ENCODE data around the gene ARID1B.

The ARID1B gene

DNA sequence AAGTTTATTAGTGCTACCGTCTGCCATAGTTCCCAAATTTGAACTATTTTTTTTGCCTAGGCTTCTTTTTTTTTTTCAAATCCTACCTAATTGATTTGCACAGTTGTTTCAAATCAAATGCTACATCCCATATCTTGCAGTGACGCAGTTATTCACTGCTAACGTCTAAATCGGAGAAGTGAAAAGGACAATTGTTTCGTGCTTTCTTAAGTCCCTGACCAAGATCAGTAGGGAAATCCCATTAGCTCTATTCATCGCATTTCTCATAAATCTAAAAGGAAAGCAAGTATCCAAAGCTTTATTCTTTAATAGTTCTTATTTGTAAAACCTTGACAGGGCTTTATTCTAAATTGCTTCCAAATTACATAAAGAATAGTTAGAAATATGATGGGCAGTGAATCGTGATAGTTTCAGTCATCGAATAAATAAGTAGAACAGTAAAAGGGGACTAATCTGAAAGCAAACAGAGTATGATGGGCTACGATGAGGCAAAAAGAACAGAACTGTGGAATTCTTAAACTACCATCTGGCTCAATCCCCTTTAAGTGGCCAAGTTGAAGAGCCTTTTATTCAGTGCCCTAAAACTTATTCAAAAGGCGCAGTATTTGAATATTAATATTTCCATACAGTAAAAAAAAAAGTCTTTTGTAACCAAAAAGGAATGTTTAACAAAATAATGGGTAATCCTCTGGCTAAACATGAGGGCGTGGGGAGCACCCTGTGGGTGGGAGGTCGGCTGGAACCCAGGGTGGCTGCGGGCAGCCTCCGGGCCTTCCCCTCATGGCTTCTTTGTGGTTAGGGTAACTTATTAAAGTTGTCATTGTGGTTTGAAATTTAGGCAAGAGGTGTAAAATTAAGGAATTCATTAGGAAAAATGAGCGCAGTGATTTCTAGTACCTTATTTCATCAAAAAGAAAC is 3.0 kb upstream of the ARID1B start:
- H3K4me3 ChIP-seq (ENCODE audit: low read depth, low read length): no peak overlapping the region

DNA sequence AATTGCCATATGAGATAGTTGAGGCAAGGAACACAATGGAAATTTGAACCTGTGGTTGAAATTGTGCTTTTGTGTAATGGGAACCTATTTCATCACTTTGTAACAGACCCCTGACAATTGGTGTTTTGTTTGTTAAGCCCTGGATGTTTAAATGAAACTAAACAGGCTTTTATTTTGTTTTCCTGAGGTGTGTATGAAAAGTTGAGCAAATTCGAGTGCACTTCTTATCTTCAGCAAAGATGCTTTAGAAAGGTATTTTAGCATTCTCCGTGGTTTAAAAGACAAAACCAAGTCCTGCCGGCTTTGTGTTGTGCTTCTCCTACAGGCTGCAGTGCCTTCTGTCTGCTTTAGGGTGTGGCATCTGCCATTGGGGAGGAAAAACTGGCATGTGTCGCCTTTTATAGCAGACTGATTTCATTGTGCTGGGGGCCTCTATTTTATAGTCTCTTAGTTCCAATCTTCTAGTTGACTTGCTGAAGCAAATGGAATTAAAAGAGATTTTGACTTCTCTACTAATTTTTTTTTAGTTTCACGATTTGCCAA is 2.2 kb upstream of the ARID1B start:
- H3K4me3 ChIP-seq (ENCODE audit: low read depth, low read length): no peak overlapping the region

DNA sequence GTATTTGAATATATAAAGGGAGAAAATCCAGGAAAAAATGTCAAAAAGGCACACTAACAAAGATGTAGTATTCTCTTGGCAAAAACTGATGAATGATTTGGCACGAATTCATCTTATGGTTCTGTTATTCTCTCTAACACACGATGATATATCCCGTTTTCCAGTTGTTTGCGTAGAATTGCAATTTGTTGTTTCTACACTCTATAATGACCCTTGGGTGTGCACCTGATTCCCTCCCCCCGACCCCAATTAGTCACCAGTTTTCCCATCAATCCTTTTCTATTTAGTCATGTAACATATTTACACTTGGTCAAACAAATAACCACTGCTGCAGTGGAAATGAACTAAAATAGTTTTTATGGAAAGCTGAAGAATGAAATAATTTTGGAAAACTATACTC is 1.5 kb upstream of the ARID1B start:
- H3K4me3 ChIP-seq (ENCODE audit: low read depth, low read length): no peak overlapping the region

DNA sequence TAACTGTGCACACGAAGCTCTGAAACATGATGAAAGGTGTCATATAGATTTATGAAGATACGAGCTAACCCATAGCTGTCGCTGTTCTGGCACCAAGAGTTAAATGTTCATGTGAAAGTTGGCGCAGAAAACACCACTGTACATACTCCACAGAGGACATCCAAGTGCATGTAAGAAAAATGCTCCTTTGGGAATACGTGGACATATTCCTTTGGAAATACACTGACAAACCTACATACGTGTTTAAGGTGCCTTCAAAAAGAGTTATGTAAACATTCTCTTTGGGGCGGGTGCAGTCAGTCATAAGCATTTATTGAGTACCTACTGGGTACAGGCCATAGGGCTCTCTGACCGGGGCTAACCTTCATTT is 723 bp upstream of the ARID1B start:
- H3K4me3 ChIP-seq (ENCODE audit: low read depth, low read length): peak overlapping the region; percentile 75

DNA sequence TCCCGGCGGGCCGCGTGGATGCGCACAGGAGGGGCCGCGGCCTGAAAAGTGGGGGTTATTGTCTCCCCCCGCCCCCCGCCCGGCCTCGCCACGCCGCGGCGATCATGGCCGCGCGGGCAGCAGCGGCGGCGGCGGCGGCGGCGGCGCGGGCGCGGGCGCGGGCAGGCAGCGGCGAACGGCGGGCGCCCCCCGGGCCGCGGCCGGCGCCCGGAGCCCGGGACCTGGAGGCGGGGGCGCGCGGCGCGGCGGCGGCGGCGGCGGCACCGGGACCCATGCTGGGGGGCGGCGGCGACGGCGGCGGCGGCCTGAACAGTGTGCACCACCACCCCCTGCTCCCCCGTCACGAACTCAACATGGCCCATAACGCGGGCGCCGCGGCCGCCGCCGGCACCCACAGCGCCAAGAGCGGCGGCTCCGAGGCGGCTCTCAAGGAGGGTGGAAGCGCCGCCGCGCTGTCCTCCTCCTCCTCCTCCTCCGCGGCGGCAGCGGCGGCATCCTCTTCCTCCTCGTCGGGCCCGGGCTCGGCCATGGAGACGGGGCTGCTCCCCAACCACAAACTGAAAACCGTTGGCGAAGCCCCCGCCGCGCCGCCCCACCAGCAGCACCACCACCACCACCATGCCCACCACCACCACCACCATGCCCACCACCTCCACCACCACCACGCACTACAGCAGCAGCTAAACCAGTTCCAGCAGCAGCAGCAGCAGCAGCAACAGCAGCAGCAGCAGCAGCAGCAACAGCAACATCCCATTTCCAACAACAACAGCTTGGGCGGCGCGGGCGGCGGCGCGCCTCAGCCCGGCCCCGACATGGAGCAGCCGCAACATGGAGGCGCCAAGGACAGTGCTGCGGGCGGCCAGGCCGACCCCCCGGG is 637 bp downstream of the ARID1B start:
- peak overlapping the region; percentile 75 for H3K4me3 ChIP-seq (ENCODE audit: low read depth, low read length)

DNA sequence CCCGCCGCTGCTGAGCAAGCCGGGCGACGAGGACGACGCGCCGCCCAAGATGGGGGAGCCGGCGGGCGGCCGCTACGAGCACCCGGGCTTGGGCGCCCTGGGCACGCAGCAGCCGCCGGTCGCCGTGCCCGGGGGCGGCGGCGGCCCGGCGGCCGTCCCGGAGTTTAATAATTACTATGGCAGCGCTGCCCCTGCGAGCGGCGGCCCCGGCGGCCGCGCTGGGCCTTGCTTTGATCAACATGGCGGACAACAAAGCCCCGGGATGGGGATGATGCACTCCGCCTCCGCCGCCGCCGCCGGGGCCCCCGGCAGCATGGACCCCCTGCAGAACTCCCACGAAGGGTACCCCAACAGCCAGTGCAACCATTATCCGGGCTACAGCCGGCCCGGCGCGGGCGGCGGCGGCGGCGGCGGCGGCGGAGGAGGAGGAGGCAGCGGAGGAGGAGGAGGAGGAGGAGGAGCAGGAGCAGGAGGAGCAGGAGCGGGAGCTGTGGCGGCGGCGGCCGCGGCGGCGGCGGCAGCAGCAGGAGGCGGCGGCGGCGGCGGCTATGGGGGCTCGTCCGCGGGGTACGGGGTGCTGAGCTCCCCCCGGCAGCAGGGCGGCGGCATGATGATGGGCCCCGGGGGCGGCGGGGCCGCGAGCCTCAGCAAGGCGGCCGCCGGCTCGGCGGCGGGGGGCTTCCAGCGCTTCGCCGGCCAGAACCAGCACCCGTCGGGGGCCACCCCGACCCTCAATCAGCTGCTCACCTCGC is 1.5 kb downstream of the ARID1B start:
- H3K4me3 ChIP-seq (ENCODE audit: low read depth, low read length): peak overlapping the region; percentile 69

DNA sequence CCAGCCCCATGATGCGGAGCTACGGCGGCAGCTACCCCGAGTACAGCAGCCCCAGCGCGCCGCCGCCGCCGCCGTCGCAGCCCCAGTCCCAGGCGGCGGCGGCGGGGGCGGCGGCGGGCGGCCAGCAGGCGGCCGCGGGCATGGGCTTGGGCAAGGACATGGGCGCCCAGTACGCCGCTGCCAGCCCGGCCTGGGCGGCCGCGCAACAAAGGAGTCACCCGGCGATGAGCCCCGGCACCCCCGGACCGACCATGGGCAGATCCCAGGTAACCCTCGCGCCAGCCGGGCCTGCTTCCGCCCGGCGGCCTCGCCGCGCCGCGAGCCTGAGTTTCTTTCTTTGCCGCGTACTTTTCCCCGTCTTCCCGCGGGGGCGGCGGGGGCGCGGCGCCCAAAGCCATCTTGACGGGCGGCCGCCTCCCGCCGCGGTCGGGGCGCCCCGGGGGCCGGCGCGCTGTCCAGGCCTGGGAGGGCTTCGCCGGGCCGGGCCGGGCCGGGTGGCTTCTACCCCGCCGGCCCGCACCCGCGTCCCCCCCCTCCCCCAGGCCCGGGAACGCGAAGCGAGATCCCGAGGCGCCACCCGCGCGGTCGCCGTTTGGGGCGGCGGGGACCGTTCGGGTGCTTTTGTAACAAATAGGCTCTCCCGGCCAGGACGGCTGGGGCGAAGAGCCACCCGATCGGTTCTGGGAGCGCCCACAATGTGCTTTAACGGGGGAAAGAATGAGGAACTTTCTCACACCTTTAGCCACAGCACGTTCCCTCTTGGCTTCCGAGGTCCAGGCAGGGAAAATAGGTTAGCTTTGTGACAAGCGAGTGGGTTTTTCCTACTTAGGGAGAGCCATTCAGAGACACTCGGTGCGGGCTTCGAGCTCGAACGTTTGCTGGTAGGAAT is 2.3 kb downstream of the ARID1B start:
- peak overlapping the region; percentile 78 for H3K4me3 ChIP-seq (ENCODE audit: low read depth, low read length)

DNA sequence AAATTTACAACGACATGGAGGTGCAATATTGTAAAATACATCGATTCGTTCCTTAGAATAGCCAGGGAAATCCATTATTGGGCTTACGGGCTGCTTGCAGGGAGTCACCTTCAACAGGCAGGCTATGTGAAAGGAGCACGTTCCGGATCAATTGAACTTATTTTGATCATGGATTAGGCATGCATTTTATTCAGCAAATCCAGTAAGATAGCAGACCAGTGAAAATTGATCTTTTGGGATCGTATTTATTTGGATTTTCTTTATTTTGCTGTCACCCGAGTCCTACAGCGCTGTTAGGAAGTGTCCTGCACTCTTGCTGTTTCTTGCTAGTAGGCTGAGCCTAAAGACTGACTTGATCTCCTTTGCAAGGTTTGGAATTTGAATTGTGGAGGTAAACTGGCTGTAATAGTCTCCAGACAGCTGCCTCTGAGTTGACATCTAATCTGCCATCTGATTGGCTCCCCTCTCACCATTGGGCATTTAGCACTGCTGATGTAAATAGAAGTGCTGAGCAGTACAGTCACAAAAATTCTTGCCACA is 3.0 kb downstream of the ARID1B start:
- H3K4me3 ChIP-seq (ENCODE audit: low read depth, low read length): peak overlapping the region; percentile 78

DNA sequence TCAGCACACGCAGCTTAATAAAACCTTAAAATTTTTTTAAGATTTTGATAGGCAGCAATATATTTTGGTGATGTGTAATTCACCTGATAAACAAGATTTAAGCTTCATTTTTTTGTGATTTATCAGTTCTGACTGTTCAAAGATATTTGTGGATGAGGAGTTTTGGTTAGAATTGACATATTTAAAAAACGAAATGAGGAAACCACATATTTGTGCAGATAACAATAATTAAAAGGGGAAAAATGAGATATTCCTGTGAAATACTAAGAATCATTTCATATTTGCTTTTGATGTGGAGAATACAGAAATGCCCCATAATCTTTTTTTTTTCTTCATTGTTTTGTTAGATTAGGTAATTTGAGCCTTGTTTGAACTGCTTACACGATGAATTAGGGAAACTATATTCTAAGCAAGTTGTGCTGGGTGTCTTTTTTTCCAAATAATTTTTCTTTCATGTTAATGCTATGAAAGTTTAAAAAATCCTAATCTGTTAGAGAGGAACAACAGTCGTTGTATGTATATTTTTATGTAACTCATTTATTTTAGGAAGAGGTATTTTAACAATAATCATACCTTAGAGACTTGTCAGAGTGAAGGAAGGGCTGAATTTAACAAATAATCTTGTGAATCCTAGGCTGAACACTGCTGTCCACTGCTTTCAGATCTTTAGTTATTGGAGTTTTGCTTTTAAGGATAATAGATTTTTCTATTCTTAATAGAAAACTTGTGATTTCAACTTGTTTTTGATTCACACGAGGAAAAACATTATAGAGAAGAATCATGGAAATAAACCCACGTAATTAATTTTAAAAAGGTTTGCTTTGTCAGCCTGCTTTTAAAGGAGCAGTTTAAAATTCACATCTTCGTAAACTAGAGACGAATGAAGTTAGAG is 4.0 kb downstream of the ARID1B start:
- H3K4me3 ChIP-seq (ENCODE audit: low read depth, low read length): peak overlapping the region; percentile 78

DNA sequence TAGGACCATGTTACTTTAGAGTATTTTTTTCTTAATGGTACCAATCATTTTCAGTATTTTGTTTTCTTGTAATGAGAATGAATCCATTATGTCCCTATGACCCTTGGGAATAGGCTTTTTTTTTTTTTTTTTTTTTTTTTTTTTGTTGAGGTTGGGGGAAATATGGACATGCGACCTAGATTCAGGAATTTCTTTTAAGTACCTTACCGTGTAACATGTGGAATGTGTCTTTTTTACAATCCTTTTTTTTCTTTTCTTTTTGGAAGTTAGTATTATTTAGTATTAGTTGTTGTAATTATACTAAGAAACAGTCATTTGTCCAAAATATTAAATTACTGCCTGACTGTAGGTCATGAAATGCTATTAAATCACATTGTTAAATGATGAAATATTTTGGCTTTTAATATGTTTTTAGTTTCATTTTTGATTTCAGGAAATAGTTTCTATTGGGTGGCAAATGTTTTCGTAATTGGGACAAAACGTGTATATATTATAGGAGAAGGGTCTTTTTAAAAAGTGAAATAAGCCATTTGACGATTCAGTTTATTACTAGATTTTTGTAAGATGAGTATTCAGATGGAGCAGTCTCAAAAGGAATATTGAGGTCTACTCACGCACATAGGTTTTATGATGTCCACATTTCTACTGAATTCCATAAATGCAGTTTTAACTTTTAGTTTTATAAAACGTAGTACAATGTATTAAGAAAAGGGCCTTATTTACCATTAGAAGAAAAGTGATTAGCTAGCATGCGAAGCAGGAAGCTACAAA is 4.9 kb downstream of the ARID1B start:
- no peak overlapping the region for H3K4me3 ChIP-seq (ENCODE audit: low read depth, low read length)

DNA sequence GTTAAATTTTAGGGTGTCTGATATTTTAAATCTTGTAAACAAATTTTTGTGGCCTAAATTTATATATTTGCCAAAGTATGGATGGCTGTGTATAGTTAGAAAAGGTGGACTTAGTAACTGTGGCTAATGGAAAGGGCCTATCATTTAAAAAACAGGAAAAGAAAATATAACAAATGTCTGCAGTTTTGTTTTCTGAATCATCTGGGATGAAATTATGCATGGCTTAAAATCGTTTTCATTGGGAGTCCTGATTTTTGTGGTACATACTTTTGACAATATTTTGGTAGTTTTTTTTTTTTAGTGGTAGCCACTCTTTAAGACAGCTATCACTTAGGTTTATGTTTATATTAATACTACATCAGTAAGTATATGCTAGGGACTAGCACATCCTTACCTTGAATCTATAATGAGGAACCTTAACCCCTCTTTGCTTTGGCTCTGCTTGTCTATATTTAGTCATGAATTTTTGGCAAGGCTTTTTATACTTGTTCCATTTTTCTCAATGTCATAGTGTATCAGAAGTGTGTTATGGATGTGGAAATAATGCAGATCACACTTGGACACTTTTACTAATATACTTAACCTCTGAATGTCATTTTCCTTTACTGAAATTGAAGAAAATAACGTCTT is 5.6 kb downstream of the ARID1B start:
- no peak overlapping the region for H3K4me3 ChIP-seq (ENCODE audit: low read depth, low read length)

DNA sequence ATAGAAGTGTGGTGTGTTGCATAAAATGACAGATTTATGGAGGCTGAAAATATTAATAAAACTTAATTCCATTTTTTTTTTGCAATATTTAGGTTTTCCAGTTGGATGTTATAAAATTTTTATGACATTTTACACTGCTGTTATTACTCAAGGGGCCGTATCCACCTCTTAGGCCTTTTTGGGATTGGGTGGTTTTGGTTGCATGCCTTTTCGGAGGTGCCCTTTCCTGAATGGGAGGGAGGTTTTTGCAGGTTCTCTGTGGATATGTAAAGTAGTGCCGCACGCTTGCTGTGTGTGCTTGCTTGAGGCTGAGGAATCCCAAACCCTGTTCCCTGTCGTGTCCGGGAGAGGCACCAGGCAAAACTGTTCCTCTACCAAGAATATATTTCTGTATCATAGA is 6.8 kb downstream of the ARID1B start:
- H3K4me3 ChIP-seq (ENCODE audit: low read depth, low read length): no peak overlapping the region

DNA sequence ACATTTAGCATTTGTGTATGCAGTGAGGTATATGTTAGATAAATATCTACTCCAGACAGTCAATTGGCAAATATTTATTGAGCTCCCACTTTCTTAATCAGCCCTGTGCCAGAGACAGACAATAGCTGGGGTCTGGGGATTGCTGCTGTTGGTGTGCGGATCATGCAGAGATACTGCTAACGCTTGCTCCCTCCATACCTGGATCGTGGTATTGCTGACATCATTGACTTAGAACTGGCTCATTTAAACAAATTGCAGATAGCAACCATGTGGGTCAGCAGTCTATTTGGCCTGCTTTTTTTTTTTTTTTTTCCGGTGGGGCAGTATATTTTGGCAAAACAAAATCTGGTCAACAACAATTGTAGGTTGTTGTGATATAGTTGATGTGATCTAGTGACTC is 9.5 kb downstream of the ARID1B start:
- no peak overlapping the region for H3K4me3 ChIP-seq (ENCODE audit: low read depth, low read length)

DNA sequence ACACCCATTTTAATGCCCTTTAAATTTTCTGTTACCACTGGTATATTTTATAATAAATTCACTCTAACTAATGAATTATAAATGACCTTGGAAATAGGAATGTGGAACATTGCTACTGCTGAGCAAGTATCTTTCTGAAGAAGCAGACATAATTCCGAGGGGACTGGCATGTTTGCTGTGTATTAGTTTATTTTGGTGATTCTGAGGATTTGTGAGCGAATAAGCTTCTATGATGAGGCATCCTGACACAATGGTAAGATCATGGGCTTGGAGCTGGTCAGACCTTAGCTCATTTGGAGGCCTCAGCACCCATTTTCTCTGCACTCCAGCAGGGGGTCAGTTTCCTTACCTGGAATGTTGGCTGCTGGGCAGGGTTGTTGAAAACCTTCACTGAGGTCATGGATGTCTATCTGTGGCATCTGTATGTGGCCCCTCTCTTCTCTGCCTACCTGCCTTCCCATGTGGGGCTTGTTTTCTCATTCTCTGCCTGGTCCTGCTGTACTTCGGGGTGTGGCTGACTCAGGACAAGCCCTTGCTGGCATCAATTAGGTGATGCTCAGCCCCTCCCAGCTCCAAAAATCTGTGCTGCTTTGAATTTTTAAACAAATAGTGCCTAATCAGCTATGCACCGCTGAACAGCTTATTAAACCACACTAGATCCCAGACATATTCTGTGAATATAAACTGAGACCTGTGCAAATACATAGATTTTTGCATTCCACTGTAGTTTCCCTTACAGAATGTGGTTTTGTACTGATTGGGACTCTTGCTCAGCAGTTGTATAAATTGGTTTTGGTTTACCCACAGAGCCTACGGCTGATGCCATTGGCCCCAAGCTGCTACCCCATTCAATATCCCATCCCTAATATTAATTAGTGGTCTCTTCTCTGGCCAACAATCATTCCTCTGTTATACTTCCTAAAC is 10.7 kb downstream of the ARID1B start:
- no peak overlapping the region for H3K4me3 ChIP-seq (ENCODE audit: low read depth, low read length)

DNA sequence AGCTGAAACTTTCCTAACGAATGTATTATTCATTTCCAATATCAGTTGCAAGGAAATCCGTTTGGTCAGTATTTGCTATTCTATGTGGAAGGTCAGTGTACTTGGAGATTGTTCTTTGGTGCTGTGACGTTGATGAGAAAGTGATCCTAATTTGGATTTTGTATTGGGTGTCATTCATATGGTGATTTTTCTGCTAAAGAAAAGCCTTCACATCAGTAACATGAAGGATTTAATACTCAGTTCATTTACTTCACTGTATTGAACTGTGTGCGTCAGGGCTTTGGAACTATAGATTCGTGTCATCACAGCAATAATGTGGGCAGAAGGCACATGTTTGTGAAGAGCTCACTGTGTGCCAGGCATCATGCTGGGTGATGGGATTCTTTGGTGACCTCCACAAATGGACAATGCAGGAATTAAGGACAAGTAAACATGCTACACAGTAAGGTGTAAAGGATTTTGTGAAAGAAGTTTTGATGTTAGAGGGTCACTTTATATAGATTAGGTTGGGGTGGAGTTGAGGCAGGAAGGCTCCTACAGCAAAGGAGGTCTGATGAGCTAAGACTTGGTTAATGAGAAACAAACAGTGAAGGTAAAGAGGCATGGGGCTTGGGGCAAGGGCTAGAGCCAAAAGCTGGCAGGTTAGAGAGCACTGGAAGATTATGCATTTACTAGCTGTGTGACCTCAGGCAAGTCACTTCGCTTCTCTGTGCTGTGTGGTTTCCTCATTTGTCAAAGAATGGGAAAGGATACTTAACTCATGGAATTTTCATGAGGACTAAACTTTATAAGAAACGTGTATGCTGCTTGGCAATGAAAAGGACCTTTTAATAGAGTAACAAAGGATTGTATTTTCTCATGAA is 12.1 kb downstream of the ARID1B start:
- H3K4me3 ChIP-seq (ENCODE audit: low read depth, low read length): no peak overlapping the region

Data from iPS-11a (cell line).